ENCODE data around the gene PLPP1.
A peak's percentile ranks its signal among the peaks of the same experiment; 100 is the strongest.

Gene PLPP1

GRCh38 chr5:55498457-55498856 lies 36.3 kb downstream of the PLPP1 start:
- no peak for DNase-seq

GRCh38 chr5:55497712-55498111 lies 37.1 kb downstream of the PLPP1 start:
- DNase-seq, result no peak

- no peak for DNase-seq
Observed at GRCh38 chr5:55495216-55495615, 39.5 kb downstream of the PLPP1 start.

- DNase-seq, result no peak
Observed at GRCh38 chr5:55492449-55492848, 42.3 kb downstream of the PLPP1 start.

GRCh38 chr5:55485073-55485472 lies 49.7 kb downstream of the PLPP1 start:
- DNase-seq, result no peak

- no peak for DNase-seq
Observed at GRCh38 chr5:55484531-55484930, 50.2 kb downstream of the PLPP1 start.

DNA sequence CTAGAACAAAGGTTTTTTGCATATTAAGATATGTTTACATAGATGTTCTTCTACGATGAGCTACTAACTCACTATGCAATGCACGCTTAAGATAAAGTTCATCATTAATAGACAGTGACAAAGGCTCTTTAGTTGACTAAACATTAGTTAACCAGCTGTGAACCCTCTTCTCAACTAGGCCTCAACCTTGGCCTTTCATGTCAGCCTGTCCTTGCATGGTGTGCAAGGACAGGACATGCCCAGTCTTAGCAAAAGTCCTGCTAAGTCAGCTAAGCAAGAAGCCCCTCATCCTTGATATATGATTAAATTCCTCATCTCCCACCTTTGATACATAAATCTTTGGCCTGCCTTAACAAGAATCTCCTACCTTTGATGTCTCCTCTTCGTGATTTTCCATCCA lies 50.9 kb downstream of the PLPP1 start:
- no peak for DNase-seq

GRCh38 chr5:55481293-55481855 lies 53.4 kb downstream of the PLPP1 start:
- no peak for DNase-seq

- DNase-seq, result no peak
Observed at GRCh38 chr5:55480781-55481180, 54.0 kb downstream of the PLPP1 start.

GRCh38 chr5:55472642-55473041 lies 62.1 kb downstream of the PLPP1 start:
- DNase-seq, result no peak

DNA sequence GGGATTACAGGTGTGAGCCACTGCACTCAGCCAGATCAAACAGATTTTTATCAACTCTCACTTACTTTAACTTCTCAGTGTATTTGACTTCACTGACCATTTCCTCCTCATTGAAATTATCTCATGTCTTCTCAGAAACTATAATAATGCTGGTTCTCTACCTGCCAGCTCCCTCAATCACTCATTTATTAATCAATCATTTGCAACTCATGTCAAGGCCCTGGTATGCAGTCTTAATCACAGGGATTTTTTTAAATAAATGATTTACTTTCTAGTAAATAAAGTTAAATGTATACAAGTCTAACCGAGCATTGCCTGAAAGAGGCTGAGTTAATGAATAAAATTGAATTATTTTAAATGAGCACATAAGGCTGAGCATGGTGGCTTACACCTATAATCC lies 63.3 kb downstream of the PLPP1 start:
- DNase-seq, result no peak

GRCh38 chr5:55470282-55470681 lies 64.5 kb downstream of the PLPP1 start:
- no peak for DNase-seq

- no peak for DNase-seq
Observed at GRCh38 chr5:55469839-55470238, 64.9 kb downstream of the PLPP1 start.

GRCh38 chr5:55467862-55468551 lies 66.8 kb downstream of the PLPP1 start:
- no peak for DNase-seq

DNA sequence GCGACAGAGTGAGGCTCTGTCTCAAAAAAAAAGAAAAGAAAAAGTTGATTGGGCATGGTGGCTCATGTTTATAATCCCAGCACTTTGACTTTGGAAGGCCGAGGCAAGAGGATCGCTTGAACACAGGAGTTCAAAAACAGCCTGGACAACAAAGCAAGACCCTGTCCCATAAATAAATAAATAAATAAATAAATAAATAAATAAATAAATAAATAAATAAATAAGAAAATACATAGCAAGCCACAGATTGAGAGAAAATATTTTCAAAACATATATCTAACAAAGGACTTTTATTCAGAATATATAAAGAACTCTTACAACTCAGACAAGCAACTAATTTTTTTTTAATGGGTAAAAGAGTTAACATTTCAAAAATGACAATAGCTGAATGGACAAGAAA lies 71.2 kb downstream of the PLPP1 start:
- no peak for DNase-seq

GRCh38 chr5:55459572-55459971 lies 75.2 kb downstream of the PLPP1 start:
- DNase-seq, result no peak

DNA sequence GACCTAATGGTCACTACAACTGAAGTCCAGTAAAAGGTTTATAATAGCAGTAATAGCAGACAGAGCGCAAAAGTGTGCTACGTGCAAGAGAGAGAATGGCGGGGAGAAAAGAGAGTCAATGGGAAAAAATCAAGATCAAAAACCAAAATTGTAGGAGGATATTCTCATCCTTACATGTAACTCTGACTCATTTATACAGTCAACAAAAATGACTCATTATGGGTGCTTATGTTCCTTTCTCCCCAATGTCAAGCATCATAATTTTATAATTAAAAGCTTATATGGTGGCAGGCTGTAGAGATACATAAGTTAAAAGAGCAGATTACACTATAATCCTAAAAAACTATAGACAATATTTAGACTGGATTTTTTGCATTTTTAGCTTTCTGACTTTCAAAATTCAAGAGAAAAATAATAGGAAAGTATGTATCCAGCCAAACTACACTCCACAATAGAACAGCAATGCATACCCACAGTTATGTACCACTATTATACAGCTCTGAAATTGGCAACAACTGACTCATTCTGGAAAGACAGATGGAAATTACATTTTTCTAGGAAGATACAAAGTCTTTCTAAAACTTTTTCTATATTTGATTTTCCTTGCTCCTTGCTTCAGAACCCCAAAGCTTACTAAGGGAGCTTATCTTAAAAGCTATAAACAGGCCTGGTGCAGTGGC lies 78.4 kb downstream of the PLPP1 start:
- DNase-seq, result peak in 2 of 3 donors; percentile 30 to 35

GRCh38 chr5:55454282-55454681 lies 80.5 kb downstream of the PLPP1 start:
- DNase-seq, result no peak

GRCh38 chr5:55453211-55453610 lies 81.6 kb downstream of the PLPP1 start:
- peak; percentile 7 to 46 (median 34) for DNase-seq

DNA sequence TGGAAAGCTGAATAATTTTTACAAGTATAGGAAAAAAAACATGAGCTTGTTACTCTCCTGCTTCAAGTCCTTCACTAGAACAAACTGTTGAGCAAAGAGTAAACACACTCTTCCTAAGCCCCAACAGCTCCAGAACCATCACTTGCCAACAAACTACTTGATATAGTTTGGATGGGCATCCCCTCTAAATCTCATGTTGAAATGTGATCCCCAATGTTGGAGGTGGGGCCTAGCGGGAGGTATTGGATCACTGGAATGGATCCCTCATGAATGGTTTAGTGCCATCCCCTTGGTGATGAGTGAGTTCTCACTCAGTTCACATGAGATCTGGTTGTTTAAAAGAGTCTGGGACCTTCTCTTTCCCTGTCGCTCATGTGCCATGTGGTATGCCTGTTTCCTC lies 82.8 kb downstream of the PLPP1 start:
- no peak for DNase-seq

GRCh38 chr5:55450050-55450765 lies 84.6 kb downstream of the PLPP1 start:
- DNase-seq, result peak; percentile 10 to 33 (median 25)

DNA sequence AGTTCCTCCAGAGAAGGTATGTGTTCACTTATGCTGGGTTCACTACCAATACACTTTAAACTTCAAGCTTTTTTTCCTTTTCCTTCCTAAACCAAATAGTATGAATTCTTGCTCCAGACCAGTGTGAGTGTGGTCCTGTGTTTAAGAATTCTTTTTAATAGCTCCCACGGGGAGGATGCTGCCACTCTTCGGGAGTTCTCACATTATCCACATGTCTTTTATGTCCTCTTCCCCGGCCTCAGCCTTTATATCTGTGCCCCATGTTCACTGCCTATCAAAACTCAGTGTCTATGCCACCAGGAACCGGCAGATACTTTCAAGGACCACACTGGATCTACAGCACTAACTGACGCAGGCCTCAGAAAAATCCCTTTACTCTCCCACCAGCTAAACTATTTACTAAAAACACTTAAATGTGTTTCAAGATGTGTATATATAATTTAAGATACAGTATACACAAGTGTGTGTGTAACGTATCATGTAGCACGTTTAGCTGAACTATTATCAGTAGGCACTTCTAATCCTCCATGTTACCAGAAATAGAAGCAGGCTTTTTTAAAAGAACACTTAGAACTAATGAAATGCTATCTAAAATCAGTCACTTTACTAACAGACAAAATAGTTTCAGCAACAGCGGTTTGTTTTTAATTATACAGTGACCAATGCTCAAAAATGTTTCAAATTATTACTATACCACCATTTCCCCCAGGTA lies 88.0 kb downstream of the PLPP1 start:
- no peak for DNase-seq

- no peak for DNase-seq
Observed at GRCh38 chr5:55445791-55446190, 89.0 kb downstream of the PLPP1 start.

All from suppressor macrophage treated with lipopolysaccharide for 1 hour (primary cell).